C4-2B (cell line): ENCODE results near the gene CLDN15.

Experiments
- CTCF ChIP-seq: fragments of 450-650 bp; conservative IDR thresholded peaks from 2 replicates; pipeline ENCODE4 v1.5.1; 2017; ENCODE audit warnings: mild to moderate bottlenecking
- ZFX ChIP-seq: fragments of 450-650 bp; IDR thresholded peaks from 2 replicates; pipeline ENCODE4 v1.6.1; 2017

DNA sequence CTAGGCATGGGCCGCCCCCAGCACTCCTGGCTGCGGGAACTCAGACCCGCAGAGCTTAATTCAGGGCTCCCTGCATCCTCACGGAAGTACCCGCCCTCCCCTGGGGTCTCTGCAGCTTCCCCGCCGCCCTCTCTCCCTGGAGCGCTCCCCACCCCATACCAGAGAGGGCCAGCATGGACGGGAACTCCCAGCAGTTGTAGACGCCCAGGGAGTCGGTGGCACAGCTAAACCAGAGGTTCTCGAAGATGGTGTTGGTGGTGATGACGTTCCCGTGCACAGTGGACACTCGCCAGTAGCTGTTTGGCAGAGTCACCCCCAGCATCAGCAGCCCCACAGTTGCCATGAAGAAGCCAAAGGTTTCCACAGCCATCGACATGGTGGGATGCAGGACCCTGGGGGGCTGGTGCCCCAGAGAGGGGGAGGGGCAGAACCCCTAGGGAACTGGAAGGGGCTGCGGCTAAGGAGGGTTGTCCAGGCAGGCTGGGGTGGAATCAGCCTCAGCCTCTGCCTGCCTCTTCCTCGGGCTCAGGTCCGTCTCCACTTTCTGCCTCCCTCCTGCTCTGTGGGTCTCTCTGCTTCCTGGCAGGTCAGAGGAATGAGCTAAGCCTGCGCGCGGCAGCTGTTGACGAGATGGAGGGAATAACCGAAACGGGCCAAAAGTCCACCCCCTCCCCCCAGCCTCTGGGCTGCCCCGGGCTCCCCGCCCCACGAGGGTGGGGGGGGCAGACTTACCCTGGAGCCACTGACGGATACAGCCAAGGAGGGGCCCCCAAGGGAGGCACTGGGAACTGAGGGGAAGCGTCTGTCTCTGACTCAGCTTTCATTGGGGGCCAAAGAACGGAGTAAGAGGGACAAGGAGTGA lies at the start of gene CLDN15:
- TF ChIP-seq CTCF (no peak), ZFX (no peak)
